PC-9 (cell line): Measurements from ENCODE around the gene VAMP3.

ENCODE experiments used
- EZH2 ChIP-seq: fragments of 200-600 bp; sonication (generic); IDR thresholded peaks from 2 replicates; pipeline ENCODE4 v1.8.0; 2017; ENCODE audit warnings: antibody characterized with exemption, low read depth
- TF ChIP-seq, protein P1 (sequence below): fragments of 200-600 bp; sonication (generic); conservative IDR thresholded peaks from 2 replicates; pipeline ENCODE4 v1.6.1; 2017; ENCODE audit warnings: mixed run types, antibody characterized with exemption, mild to moderate bottlenecking, moderate library complexity

- TF ChIP-seq, protein P1, sequence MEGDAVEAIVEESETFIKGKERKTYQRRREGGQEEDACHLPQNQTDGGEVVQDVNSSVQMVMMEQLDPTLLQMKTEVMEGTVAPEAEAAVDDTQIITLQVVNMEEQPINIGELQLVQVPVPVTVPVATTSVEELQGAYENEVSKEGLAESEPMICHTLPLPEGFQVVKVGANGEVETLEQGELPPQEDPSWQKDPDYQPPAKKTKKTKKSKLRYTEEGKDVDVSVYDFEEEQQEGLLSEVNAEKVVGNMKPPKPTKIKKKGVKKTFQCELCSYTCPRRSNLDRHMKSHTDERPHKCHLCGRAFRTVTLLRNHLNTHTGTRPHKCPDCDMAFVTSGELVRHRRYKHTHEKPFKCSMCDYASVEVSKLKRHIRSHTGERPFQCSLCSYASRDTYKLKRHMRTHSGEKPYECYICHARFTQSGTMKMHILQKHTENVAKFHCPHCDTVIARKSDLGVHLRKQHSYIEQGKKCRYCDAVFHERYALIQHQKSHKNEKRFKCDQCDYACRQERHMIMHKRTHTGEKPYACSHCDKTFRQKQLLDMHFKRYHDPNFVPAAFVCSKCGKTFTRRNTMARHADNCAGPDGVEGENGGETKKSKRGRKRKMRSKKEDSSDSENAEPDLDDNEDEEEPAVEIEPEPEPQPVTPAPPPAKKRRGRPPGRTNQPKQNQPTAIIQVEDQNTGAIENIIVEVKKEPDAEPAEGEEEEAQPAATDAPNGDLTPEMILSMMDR: no peak
- no peak for TF ChIP-seq EZH2
Observed at GRCh38 chr1:7761103-7761502, 10.0 kb upstream of the VAMP3 start.
